Spinal cord (tissue), 10 donors: ENCODE data around the gene PTMS. TPM values are rescaled to one million over a fixed set of nuclear protein-coding genes. Genes with fewer than 3 reads are reported as not detected.

Experiments
- DNase-seq, 6 donors: peaks; one replicate each; pipeline versions ENCODE4 v3.0.0 to v3.0.0-alpha.2; 2013 to 2015; ENCODE audit warnings: low spot score in 6 of 6, low read depth in 4 of 6
- H3K27ac ChIP-seq: one replicate; pipeline ENCODE4 v1.5.1; 2013; ENCODE audit warnings: low read depth, low read length, control low read depth
- H3K27me3 ChIP-seq: one replicate; pipeline ENCODE4 v1.6.1; 2013; ENCODE audit warnings: low read length; ENCODE audit not compliant: control insufficient read depth, insufficient read depth
- H3K36me3 ChIP-seq: one replicate; pipeline ENCODE4 v1.6.1; 2013; ENCODE audit warnings: low read length; ENCODE audit not compliant: control insufficient read depth, insufficient read depth
- H3K4me1 ChIP-seq: one replicate; pipeline ENCODE4 v1.6.1; 2013; ENCODE audit warnings: low read length; ENCODE audit not compliant: control insufficient read depth, insufficient read depth
- H3K4me3 ChIP-seq: one replicate; pipeline ENCODE4 v1.5.1; 2013; ENCODE audit warnings: low read depth, low read length, control low read depth
- H3K9me3 ChIP-seq: one replicate; pipeline ENCODE4 v1.6.1; 2013; ENCODE audit warnings: low read length; ENCODE audit not compliant: control insufficient read depth, insufficient read depth
- WGBS: methylation state at CpG from one replicate; pipeline ENCODE4 v1.1.5; 2013; ENCODE audit warnings: missing lambda C conversion rate; ENCODE audit not compliant: insufficient coverage; 5-methylcytosine and 5-hydroxymethylcytosine counted together
- polyA plus RNA-seq, 2 donors: library from polyadenylated mRNA; unstranded; fragments of 120-200 nt; gene quantifications; one replicate each; pipeline ENCODE4 v1.2.1, GENCODE V29; 2013; ENCODE audit not compliant: insufficient read length in 2 of 2
- total RNA-seq, 2 donors: library from RNA; depleted of rRNA in 1 of 2; stranded (reverse); fragments of 120-200 nt in 1 of 2; fragments of >200 nt in 1 of 2; gene quantifications; one replicate each; pipeline versions ENCODE4 v1.2.3 to v1.2.4, GENCODE V29; 2013 to 2014
- donor health status: healthy.

The PTMS gene
- total and polyA plus RNA-seq, 4 donors: 50.7 to 927 (median 554) TPM

DNA sequence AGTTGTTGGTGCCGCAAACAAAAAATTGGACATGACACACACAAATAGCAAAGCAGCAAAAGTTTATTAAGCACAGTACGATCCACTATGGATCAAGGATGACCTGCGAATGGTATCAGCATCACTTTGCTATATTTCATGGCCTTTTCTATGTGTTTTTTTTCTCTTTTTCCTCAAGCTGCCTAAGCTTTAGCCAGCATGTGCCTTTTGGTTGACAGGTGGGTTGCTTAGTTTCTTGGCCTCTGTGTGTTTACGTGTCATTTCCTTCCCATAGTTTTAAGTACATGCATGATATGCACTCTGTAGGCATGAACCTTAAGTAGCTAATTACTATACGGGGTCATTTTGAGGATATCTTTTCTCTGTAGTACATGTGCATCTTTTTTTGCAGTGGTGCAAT is 33.0 kb downstream of the PTMS start:
- H3K9me3 ChIP-seq: no peaks in the 10 kb centered on the region
- H3K4me1 ChIP-seq: no peaks in the 10 kb centered on the region
- DNase-seq: no peak
- no peaks in the 10 kb centered on the region for H3K36me3 ChIP-seq
- WGBS: 100% methylated on average over 2 of the region's 5 CpGs
- no peak overlapping the region for H3K27ac ChIP-seq
- H3K4me3 ChIP-seq: no peak overlapping the region
- H3K27me3 ChIP-seq: no peaks in the 10 kb centered on the region

DNA sequence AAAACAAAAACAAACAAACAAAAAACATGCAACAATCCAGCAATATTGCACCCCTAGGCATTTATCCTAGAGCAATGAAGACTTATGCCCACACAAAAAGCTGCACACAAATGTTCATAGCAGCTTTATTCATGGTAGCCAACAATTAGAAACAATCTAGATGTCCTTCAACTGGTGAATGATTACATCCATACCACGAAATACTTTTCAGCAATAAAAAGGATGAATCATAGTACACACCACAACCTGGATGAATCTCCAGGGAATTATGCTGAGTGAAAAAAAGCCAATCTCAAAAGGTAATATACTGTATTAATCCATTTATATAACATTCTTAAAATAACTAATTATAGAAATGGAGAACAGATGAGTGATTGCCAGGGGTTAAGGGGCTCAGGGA is 41.0 kb downstream of the PTMS start:
- no peaks in the 10 kb centered on the region for H3K27me3 ChIP-seq
- no CpG with 5 or more reads among the region's 1 CpG for WGBS
- H3K27ac ChIP-seq: no peak overlapping the region
- no peak overlapping the region for H3K4me3 ChIP-seq
- no peak for DNase-seq
- H3K4me1 ChIP-seq: no peaks in the 10 kb centered on the region
- no peaks in the 10 kb centered on the region for H3K9me3 ChIP-seq
- H3K36me3 ChIP-seq: no peaks in the 10 kb centered on the region

DNA sequence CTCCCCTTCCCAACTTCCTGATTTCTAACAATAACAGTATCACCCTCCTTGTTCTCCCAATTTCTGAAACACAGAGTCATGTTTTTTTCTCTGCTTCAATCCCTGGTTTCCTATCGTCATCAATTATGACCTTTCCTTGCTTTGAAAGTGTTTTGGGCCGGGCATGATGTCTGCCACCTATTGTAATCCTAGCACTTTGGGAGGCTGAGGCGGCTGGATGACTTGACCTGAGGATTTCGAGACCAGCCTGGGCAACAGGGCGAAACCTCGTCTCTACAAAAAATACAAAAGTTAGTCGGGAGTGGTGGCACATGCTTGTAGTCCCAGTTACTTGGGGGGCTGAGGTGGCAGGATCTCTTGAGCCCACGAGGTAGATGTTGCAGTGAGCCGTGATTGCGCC is 42.9 kb downstream of the PTMS start:
- DNase-seq: no peak
- no peaks in the 10 kb centered on the region for H3K27me3 ChIP-seq
- 58% methylated on average over 7 of the region's 10 CpGs for WGBS

DNA sequence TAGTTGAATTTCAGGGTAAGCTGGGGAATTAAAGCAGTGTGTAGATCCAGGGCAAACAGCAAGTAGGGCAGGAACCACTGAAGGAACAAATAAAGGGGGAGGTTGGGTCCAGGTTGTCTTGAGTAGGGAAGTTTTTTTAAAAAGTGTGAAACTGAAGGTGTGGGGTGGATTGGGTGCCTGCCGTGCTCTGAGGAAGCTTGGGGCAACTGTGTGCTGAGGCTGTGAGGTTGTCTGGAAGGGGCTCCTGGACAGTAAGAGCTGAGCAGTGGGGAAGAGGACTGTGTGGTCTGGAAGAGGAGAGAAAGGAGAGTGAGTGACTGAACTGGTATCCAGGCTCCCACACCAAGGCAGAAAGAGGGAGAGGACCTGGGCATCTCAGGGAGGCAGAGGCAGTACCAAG is 44.6 kb downstream of the PTMS start:
- no peak for DNase-seq
- Histone ChIP-seq H3K4me1 (no peaks in the 10 kb centered on the region), H3K27ac (no peak overlapping the region), H3K4me3 (no peak overlapping the region), H3K27me3 (no peaks in the 10 kb centered on the region), H3K9me3 (no peaks in the 10 kb centered on the region), H3K36me3 (no peaks in the 10 kb centered on the region)
- 60% methylated on average over 1 of the region's 1 CpG for WGBS

More for the DNA sequence above, 42.9 kb downstream of the PTMS start:
- no peaks in the 10 kb centered on the region for H3K4me1 ChIP-seq
- no peaks in the 10 kb centered on the region for H3K9me3 ChIP-seq
- no peaks in the 10 kb centered on the region for H3K36me3 ChIP-seq
- no peak overlapping the region for H3K4me3 ChIP-seq
- H3K27ac ChIP-seq: no peak overlapping the region

DNA sequence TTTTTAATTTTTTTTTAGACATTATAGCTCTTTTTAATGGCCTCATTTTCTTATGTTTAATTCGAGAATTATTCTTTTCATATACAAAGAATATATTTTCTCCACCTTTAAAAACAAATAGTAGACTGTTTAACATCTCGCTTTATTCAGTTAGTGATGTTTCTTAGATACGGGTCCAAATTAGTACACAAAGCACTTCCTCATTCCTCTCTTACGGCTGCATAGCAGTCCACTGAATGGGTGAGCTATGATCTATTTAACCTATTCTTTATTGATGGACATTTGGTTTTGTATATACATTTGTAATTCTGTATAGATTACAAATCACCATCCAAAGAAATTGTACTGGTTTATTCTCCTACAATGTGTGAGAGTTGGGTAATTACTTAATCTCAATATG is 47.2 kb downstream of the PTMS start:
- no peak overlapping the region for H3K4me3 ChIP-seq
- H3K27me3 ChIP-seq: no peaks in the 10 kb centered on the region
- H3K36me3 ChIP-seq: no peaks in the 10 kb centered on the region
- peaks cover 6% of the 10 kb centered on the region for H3K4me1 ChIP-seq
- DNase-seq: no peak
- no CpG with 5 or more reads among the region's 4 CpGs for WGBS
- H3K27ac ChIP-seq: no peak overlapping the region
- no peaks in the 10 kb centered on the region for H3K9me3 ChIP-seq

DNA sequence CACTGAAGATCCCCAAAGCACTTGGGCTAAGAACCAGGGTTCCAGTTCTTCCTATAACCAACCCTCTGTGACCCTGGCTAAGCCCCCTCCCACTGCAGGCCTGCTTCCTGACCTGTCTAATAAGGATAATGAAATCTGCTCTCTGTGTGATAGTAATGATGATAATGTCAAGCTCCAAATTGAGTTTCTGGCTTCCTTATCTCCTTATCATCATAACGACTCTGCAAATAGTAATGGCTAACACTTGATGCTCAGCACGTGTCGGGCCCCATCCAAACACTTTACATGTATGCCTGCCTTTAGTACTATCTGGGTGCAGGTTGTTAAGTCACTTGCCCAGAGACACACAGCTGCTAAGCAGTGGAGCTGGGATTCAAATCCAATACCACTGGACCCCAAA is 50.4 kb downstream of the PTMS start:
- H3K36me3 ChIP-seq: no peaks in the 10 kb centered on the region
- H3K9me3 ChIP-seq: no peaks in the 10 kb centered on the region
- H3K27ac ChIP-seq: no peak overlapping the region
- H3K4me1 ChIP-seq: peaks cover 36% of the 10 kb centered on the region
- no peak for DNase-seq
- no peak overlapping the region for H3K4me3 ChIP-seq
- H3K27me3 ChIP-seq: no peaks in the 10 kb centered on the region
- 94% methylated on average over 2 of the region's 3 CpGs for WGBS

DNA sequence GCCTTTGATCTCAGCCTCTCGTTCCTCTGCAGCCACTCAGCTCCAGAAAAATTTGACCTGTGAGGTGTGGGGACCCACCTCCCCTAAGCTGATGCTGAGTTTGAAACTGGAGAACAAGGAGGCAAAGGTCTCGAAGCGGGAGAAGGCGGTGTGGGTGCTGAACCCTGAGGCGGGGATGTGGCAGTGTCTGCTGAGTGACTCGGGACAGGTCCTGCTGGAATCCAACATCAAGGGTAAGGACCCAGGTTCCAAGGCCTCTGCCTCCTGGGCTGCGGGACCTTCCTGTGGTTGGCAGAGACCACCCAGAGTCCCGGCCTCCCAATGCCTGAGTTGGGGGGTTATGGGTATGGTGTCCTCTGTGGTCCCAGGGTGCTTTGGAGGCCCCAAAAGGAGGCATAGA is 50.9 kb downstream of the PTMS start:
- H3K27ac ChIP-seq: no peak overlapping the region
- WGBS: 88% methylated on average over 8 of the region's 8 CpGs
- peaks cover 40% of the 10 kb centered on the region for H3K4me1 ChIP-seq
- no peaks in the 10 kb centered on the region for H3K9me3 ChIP-seq
- DNase-seq: no peak
- H3K27me3 ChIP-seq: no peaks in the 10 kb centered on the region
- no peak overlapping the region for H3K4me3 ChIP-seq
- H3K36me3 ChIP-seq: no peaks in the 10 kb centered on the region

DNA sequence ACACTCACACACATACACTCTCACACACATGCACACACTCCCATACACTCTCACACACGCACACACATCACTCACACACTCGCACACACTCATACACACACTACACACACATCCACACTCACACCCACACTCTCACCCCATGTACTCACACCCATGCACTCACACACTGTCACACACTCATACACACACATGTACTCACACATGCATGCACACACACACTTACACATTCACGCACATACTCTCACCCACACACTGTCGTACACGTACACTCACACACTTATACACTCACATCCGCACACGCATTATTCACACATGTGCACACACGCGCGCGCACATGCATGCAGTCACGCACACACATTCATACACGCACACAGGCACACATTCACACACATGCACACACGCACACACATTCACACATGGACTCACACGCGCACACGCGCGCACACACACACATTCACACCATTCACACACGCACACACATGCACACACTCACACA is 51.5 kb downstream of the PTMS start:
- WGBS: 81% methylated on average over 18 of the region's 20 CpGs
- Histone ChIP-seq H3K27ac (no peak overlapping the region), H3K4me1 (peaks cover 47% of the 10 kb centered on the region), H3K27me3 (no peaks in the 10 kb centered on the region), H3K9me3 (no peaks in the 10 kb centered on the region), H3K36me3 (no peaks in the 10 kb centered on the region), H3K4me3 (no peak overlapping the region)
- no peak for DNase-seq

DNA sequence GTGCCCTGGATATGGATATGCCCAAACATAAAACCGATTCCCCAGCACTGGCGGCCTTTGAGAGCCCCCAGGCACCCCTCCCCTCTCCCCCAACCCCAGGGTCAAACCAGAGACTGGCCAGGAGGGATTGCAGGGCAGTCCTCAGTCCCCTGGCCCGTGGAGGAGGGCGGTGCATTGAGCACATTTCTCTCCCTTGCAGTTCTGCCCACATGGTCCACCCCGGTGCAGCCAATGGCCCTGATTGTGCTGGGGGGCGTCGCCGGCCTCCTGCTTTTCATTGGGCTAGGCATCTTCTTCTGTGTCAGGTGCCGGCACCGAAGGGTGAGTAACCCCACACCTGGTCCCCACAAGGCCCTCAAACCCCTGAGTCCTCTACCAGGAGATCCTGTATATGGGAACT is 52.1 kb downstream of the PTMS start:
- no peak for DNase-seq
- Histone ChIP-seq H3K36me3 (no peaks in the 10 kb centered on the region), H3K4me1 (peaks cover 52% of the 10 kb centered on the region), H3K9me3 (no peaks in the 10 kb centered on the region), H3K27ac (no peak overlapping the region), H3K27me3 (no peaks in the 10 kb centered on the region), H3K4me3 (no peak overlapping the region)
- WGBS: 47% methylated on average over 10 of the region's 10 CpGs

DNA sequence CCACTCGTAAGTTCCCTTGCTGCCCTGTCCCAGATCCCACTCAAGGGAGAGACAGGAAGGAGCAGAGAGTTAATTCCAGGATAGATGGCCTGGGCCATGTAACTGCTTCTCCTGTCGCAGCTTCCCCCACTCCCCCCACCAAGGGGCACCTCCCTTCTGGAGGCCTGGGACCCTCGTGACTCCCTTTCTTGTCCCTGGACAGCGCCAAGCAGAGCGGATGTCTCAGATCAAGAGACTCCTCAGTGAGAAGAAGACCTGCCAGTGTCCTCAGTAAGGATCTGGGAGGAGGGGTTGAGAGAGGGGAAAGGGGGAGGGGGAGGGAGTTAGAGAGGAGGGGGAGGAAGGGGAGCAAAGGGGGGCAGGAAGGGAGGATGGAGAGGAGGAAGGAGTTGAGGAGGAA is 52.5 kb downstream of the PTMS start:
- Histone ChIP-seq H3K27ac (no peak overlapping the region), H3K4me3 (no peak overlapping the region), H3K4me1 (peaks cover 56% of the 10 kb centered on the region), H3K9me3 (no peaks in the 10 kb centered on the region), H3K36me3 (peaks cover 3% of the 10 kb centered on the region), H3K27me3 (no peaks in the 10 kb centered on the region)
- WGBS: 83% methylated on average over 1 of the region's 5 CpGs
- DNase-seq: no peak
